OCI-LY7 (cell line): ENCODE measurements around the gene CYFIP1. TPM values are rescaled to one million over a fixed set of nuclear protein-coding genes. Genes with fewer than 3 reads are reported as not detected.

Experiments
- BruUV-seq: library from RNA; stranded (reverse); fragments of 400-500 nt; replicated peaks from 2 replicates; lab custom pipeline; 2021; lab: Mats Ljungman, UMichigan
- CTCF ChIA-PET: fragments of 300-600 bp; sonication (Branson Sonifier 250); formaldehyde crosslinking; loops from one replicate; lab custom pipeline; 2022; ENCODE audit warnings: antibody characterized with exemption; ENCODE audit not compliant: unreplicated experiment; lab: Charles Lee
- POLR2A ChIA-PET: fragments of 300-600 bp; sonication (Branson Sonifier 250); formaldehyde crosslinking; loops from one replicate; lab custom pipeline; 2022; ENCODE audit warnings: antibody characterized with exemption; lab: Charles Lee
- DNase-seq: peaks from one replicate; pipeline ENCODE4 v3.0.0-alpha.2; 2015; ENCODE audit warnings: low spot score
- H2AFZ ChIP-seq: fragments of 200-600 bp; sonication (generic), shearing (Covaris generic); 2 replicates; pipeline ENCODE4 v1.6.1; 2014; ENCODE audit warnings: mild to moderate bottlenecking, antibody characterized with exemption, low read length, moderate library complexity
- H3K27ac ChIP-seq: fragments of 200-600 bp; sonication (generic); 2 replicates; pipeline ENCODE4 v1.5.1; 2014; ENCODE audit warnings: mixed run types, low read depth, mild to moderate bottlenecking, moderate library complexity, low read length, inconsistent platforms; ENCODE audit not compliant: poor library complexity, severe bottlenecking
- H3K36me3 ChIP-seq: fragments of 200-600 bp; sonication (generic); 2 replicates; pipeline ENCODE4 v1.6.1; 2014; ENCODE audit warnings: mild to moderate bottlenecking, antibody characterized with exemption, low read length, moderate library complexity, mixed read lengths; ENCODE audit not compliant: insufficient read depth
- H3K4me1 ChIP-seq: fragments of 200-600 bp; sonication (generic); 2 replicates; pipeline ENCODE4 v1.5.1; 2014; ENCODE audit warnings: mild to moderate bottlenecking, low read length; ENCODE audit not compliant: insufficient read depth, poor library complexity, severe bottlenecking
- H3K4me2 ChIP-seq: fragments of 200-600 bp; sonication (generic); 2 replicates; pipeline ENCODE4 v1.6.1; 2014; ENCODE audit warnings: mild to moderate bottlenecking, low read length
- H3K4me3 ChIP-seq: fragments of 200-600 bp; sonication (generic); 2 replicates; pipeline ENCODE4 v1.5.1; 2014; ENCODE audit warnings: mild to moderate bottlenecking, low read depth, low read length; ENCODE audit not compliant: poor library complexity, severe bottlenecking
- H3K79me2 ChIP-seq: fragments of 200-600 bp; sonication (generic); 2 replicates; pipeline ENCODE4 v1.6.1; 2016; ENCODE audit warnings: low read depth, mild to moderate bottlenecking, low read length, moderate library complexity, mixed read lengths; ENCODE audit not compliant: insufficient read depth
- H3K9me2 ChIP-seq: fragments of 200-600 bp; sonication (generic); 2 replicates; pipeline ENCODE4 v1.6.1; 2016; ENCODE audit warnings: mild to moderate bottlenecking, low read length, mixed read lengths; ENCODE audit not compliant: insufficient read depth
- H3K9me3 ChIP-seq: fragments of 200-600 bp; sonication (generic); 2 replicates; pipeline ENCODE4 v1.6.1; 2014; ENCODE audit warnings: mild to moderate bottlenecking, mixed run types, low read length, mixed read lengths
- H4K20me1 ChIP-seq: fragments of 200-600 bp; sonication (generic); 2 replicates; pipeline ENCODE4 v1.6.1; 2014; ENCODE audit warnings: mild to moderate bottlenecking, antibody characterized with exemption, low read length, moderate library complexity, mixed read lengths; ENCODE audit not compliant: insufficient read depth
- EZH2phosphoT487 ChIP-seq: fragments of 200-600 bp; sonication (generic); IDR thresholded peaks from 2 replicates; pipeline ENCODE4 v1.6.1; 2018; ENCODE audit warnings: low read depth, borderline replicate concordance, mild to moderate bottlenecking, mixed run types, antibody characterized with exemption, low read length, moderate library complexity, mixed read lengths
- intact Hi-C: fragments of 100-400 bp; cut with micrococcal nuclease; formaldehyde crosslinking; loops from one replicate; pipeline ENCODE4 v1.10.0; 2022; ENCODE audit not compliant: unreplicated experiment
- total RNA-seq, 2 experiments: library from RNA; depleted of rRNA in 1 of 2; stranded (reverse); fragments of >200 nt in 1 of 2; shearing (Covaris generic) in 1 of 2; gene quantifications; 2 replicates each; pipeline ENCODE4 v1.2.3, GENCODE V29; 2014 to 2022
- TF ChIP-seq, protein P1 (sequence below): fragments of 200-600 bp; sonication (generic); conservative IDR thresholded peaks from 2 replicates; pipeline ENCODE4 v1.5.1; 2014; ENCODE audit warnings: mild to moderate bottlenecking, antibody characterized with exemption, low read length, moderate library complexity, mixed read lengths

Gene CYFIP1
- total RNA-seq, 2 experiments from 2014 or later = 0.98 to 1.3 TPM

- intact Hi-C loops = no loop called here
- POLR2A ChIA-PET = no interaction called here
- no peaks in the 10 kb centered on the region for H3K9me2 ChIP-seq
- no peak overlapping the region for H3K4me3 ChIP-seq
- BruUV-seq = no TSS peak
- CTCF ChIA-PET = no interaction called here
- H3K9me3 ChIP-seq = no peaks in the 10 kb centered on the region
- H3K27ac ChIP-seq = no peak overlapping the region
- H3K4me2 ChIP-seq = no peak overlapping the region
- peaks cover 92% of the 10 kb centered on the region for H3K36me3 ChIP-seq
- TF ChIP-seq, protein P1, sequence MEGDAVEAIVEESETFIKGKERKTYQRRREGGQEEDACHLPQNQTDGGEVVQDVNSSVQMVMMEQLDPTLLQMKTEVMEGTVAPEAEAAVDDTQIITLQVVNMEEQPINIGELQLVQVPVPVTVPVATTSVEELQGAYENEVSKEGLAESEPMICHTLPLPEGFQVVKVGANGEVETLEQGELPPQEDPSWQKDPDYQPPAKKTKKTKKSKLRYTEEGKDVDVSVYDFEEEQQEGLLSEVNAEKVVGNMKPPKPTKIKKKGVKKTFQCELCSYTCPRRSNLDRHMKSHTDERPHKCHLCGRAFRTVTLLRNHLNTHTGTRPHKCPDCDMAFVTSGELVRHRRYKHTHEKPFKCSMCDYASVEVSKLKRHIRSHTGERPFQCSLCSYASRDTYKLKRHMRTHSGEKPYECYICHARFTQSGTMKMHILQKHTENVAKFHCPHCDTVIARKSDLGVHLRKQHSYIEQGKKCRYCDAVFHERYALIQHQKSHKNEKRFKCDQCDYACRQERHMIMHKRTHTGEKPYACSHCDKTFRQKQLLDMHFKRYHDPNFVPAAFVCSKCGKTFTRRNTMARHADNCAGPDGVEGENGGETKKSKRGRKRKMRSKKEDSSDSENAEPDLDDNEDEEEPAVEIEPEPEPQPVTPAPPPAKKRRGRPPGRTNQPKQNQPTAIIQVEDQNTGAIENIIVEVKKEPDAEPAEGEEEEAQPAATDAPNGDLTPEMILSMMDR = no peak
- no peaks in the 10 kb centered on the region for H4K20me1 ChIP-seq
- peaks cover 12% of the 10 kb centered on the region for H3K4me1 ChIP-seq
- H2AFZ ChIP-seq = no peak overlapping the region
- H3K79me2 ChIP-seq = no peaks in the 10 kb centered on the region
- DNase-seq = no peak
Observed at GRCh38 chr15:22823495-22824128, 156.6 kb downstream of the CYFIP1 start.

- POLR2A ChIA-PET = no interaction called here
- intact Hi-C loops = no loop called here
- CTCF ChIA-PET = no interaction called here
- Histone ChIP-seq H3K36me3 (peaks cover 83% of the 10 kb centered on the region), H3K9me3 (no peaks in the 10 kb centered on the region), H3K79me2 (no peaks in the 10 kb centered on the region), H3K9me2 (no peaks in the 10 kb centered on the region), H3K27ac (no peak overlapping the region), H2AFZ (no peak overlapping the region), H4K20me1 (no peaks in the 10 kb centered on the region), H3K4me1 (no peaks in the 10 kb centered on the region), H3K4me3 (no peak overlapping the region), H3K4me2 (no peak overlapping the region)
- no TSS peak for BruUV-seq
- TF ChIP-seq, protein P1 = no peak
- no peak for TF ChIP-seq EZH2phosphoT487
- DNase-seq = no peak
Observed at GRCh38 chr15:22819651-22820050, 160.5 kb downstream of the CYFIP1 start.

Other genes with a start within 250 kb of the CYFIP1 start
- gene NIPA1, start 193.7 kb downstream of the CYFIP1 start, total RNA-seq (2014; rRNA removed; shearing (Covaris generic)) = 30.9 and 40.3 TPM in 2 replicates
- gene NIPA1, start 193.7 kb downstream of the CYFIP1 start, total RNA-seq (2022) = 49.0 and 51.2 TPM in 2 replicates
- 112 and 126 TPM in 2 replicates for gene NIPA2, start 141.7 kb downstream of the CYFIP1 start, total RNA-seq (2014; rRNA removed; shearing (Covaris generic))
- gene NIPA2, start 141.7 kb downstream of the CYFIP1 start, total RNA-seq (2022) = 78.1 and 96.1 TPM in 2 replicates
- gene TUBGCP5, start 59.2 kb upstream of the CYFIP1 start, total RNA-seq (2014; rRNA removed; shearing (Covaris generic)) = 30.9 and 56.9 TPM in 2 replicates
- 36.3 and 40.8 TPM in 2 replicates for gene TUBGCP5, start 59.2 kb upstream of the CYFIP1 start, total RNA-seq (2022)
- gene GOLGA6L1, start 156.5 kb upstream of the CYFIP1 start, total RNA-seq (2014; rRNA removed; shearing (Covaris generic)) = not detected in 2 replicates
- not detected in 2 replicates for gene GOLGA6L1, start 156.5 kb upstream of the CYFIP1 start, total RNA-seq (2022)